NCI-H2029 treated with DMSO at 0.1 percent for 48 hours (cell line): Measurements from ENCODE around the gene SFMBT1.

Experiments
- DNase-seq: peaks from one replicate; lab custom pipeline; 2025; lab: John Stamatoyannopoulos, UW

The SFMBT1 gene

GRCh38 chr3:52998771-52999513 is 46.9 kb downstream of the SFMBT1 start:
- no peak for DNase-seq

- DNase-seq: no peak
Measured at GRCh38 chr3:52990637-52991036, 55.2 kb downstream of the SFMBT1 start.

GRCh38 chr3:52986938-52987337 is 58.9 kb downstream of the SFMBT1 start:
- no peak for DNase-seq

- no peak for DNase-seq
Measured at GRCh38 chr3:52986049-52986448, 59.8 kb downstream of the SFMBT1 start.

GRCh38 chr3:52983828-52984227 is 62.0 kb downstream of the SFMBT1 start:
- no peak for DNase-seq

GRCh38 chr3:52983336-52983807 is 62.5 kb downstream of the SFMBT1 start:
- no peak for DNase-seq

- DNase-seq: no peak
Measured at GRCh38 chr3:52982839-52983238, 63.0 kb downstream of the SFMBT1 start.

GRCh38 chr3:52979190-52979983 is 66.5 kb downstream of the SFMBT1 start:
- DNase-seq: no peak

GRCh38 chr3:52978109-52978754 is 67.6 kb downstream of the SFMBT1 start:
- no peak for DNase-seq

GRCh38 chr3:52973806-52974205 is 72.1 kb downstream of the SFMBT1 start:
- no peak for DNase-seq

- no peak for DNase-seq
Measured at GRCh38 chr3:52971895-52972294, 74.0 kb downstream of the SFMBT1 start.

- DNase-seq: no peak
Measured at GRCh38 chr3:52967398-52967797, 78.5 kb downstream of the SFMBT1 start.

- DNase-seq: no peak
Measured at GRCh38 chr3:52962160-52962559, 83.7 kb downstream of the SFMBT1 start.

- no peak for DNase-seq
Measured at GRCh38 chr3:52959773-52960172, 86.1 kb downstream of the SFMBT1 start.

GRCh38 chr3:52939600-52939999 is 106.3 kb downstream of the SFMBT1 start:
- DNase-seq: no peak

GRCh38 chr3:52934630-52935530 is 111.0 kb downstream of the SFMBT1 start:
- DNase-seq: no peak

GRCh38 chr3:52931889-52932288 is 114.0 kb downstream of the SFMBT1 start:
- no peak for DNase-seq

- DNase-seq: no peak
Measured at GRCh38 chr3:52931328-52931727, 114.5 kb downstream of the SFMBT1 start.

- DNase-seq: no peak
Measured at GRCh38 chr3:52930748-52931147, 115.1 kb downstream of the SFMBT1 start.

- no peak for DNase-seq
Measured at GRCh38 chr3:52926554-52926953, 119.3 kb downstream of the SFMBT1 start.

- DNase-seq: no peak
Measured at GRCh38 chr3:52925405-52926313, 120.2 kb downstream of the SFMBT1 start.
